GM21717 (cell line): ENCODE data around the gene SVIL.

Experiments
- ATAC-seq: cut with Tn5 transposase; IDR thresholded peaks from one replicate; pipeline ENCODE4 v1.9.1; 2021; ENCODE audit warnings: mild to moderate bottlenecking, moderate library complexity; ENCODE audit not compliant: unreplicated experiment

The SVIL gene

DNA sequence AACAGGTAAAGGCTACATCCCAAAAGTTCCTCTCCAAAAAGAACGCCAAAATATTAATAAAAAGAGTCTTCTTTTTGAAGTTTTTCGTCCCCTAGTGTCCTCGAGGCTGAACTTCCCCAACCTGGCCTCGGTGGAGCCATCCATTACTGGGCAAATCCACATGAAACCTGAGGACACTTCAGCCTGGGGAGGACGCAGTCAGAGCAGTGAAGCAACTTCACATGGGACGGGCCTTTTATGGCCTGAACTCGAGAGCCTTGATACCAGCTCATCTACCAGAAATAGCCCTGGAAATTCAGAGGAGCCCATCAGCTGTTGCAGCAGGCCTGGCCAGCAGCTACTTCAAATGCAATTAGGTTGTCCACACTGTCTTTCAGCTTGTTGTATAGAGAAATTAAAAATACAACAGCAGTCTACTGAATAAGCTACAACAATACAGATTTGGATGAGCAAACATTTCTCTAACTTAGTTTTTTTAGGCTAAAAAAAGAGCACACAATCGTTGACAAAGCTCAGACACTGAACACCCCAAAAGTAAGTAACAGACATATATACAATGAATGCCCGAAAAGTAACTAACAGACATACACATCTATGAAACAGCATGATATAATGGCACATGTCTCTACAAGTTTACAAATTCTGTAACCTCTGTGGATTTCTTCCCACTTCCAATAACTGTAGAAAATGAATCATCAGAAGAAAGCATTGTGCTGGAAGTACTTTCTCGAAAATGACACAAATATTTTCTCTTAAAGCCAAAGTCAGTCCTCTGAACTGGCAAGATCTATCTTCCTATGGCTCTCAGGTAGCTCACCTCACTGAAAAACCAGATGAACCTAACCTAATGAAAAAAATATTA is at the start of gene SVIL:
TSS of gene SVIL (minus strand) at position 208 of the 862 bp plus-strand sequence. CDS start 79,913 bp downstream, outside the sequence.
- no peak for ATAC-seq

- ATAC-seq: no peak
Measured at GRCh38 chr10:29681676-29682448, 47.1 kb upstream of the SVIL start.

- ATAC-seq: no peak
Measured at GRCh38 chr10:29680091-29680490, 45.3 kb upstream of the SVIL start.

GRCh38 chr10:29676732-29677131 is 42.0 kb upstream of the SVIL start:
- ATAC-seq: no peak

- no peak for ATAC-seq
Measured at GRCh38 chr10:29675984-29676383, 41.2 kb upstream of the SVIL start.

GRCh38 chr10:29671968-29672367 is 37.2 kb upstream of the SVIL start:
- no peak for ATAC-seq

DNA sequence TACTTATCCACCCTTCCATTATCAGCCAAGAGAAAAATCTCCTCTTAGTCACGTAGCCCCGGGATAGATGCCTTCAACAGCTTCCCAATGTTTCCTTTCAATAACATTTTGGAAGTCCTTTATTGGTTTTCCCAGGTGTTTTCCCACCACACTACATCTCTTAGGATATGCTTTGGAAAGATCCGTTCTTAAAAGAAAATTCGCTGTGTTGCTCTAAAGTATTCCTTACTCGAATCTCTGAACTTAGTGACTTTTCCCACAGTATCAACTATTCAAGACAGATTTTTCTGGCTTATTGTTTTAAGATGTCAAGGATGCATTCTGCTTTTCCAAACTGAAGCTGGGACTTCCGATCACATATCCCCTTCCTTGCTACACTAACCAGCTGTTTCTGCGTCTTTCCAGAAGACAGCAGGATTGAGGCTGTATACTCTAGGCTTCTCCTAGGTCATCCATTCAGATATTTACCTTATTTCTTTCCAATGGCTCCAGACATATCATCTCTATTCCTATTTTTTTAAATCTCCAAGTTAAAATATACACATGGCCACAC is 36.5 kb upstream of the SVIL start:
- ATAC-seq: no peak

DNA sequence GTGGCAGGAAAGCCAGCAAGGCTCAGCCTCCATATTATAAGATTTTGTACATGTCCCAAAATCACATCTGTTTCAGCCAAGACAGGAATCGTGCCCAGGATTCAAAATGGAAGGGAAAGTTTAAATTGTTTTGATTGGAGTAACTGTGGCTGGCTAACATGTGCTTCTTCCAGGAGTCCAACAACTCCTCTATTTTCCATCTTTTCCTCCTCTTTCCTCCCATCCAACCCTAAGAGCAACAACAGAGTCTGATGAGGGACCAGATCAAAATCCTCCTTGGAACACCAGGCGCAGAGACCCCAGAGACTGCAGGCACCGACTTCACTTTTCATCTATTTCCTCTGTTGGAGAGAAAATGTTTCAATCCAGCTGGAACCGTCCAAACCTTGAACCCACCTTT is 36.0 kb upstream of the SVIL start:
- ATAC-seq: no peak

DNA sequence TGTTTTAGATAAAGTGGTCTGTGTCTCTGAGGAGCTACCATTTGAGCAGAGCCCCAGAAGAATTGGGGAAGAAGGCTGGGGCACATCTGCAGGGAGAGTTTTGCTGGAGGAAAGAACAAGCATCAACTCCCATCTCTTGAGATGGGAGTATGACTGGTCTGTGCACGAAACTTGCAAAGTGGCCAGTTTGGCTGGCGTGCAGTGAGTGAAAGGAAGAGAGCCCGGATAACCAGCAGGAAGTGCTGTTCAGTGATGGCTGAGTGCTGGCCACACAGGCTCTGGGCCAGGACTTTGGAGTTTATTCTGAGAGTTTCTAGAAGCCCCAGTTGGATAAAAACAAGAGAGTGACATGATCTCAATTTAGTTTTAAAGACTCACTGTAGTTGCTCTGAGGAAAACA is 34.4 kb upstream of the SVIL start:
- no peak for ATAC-seq

DNA sequence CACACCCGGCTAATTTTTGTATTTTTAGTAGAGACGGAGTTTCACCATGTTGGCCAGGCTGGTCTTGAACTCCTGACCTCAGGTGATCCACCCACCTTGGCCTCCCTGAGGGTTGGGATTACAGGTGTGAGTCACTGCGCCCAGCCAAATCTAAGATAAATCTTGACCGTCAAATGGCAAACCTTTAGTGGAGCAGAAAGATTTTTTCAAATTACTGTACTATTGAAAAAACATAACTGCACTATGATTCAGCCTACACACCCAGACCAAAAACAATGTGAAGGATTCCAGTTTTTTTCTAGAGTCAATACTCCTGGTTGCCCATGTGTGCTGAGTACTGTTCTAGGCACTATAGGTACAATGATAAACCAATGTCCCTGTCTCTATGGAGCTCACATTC is 33.9 kb upstream of the SVIL start:
- ATAC-seq: no peak

DNA sequence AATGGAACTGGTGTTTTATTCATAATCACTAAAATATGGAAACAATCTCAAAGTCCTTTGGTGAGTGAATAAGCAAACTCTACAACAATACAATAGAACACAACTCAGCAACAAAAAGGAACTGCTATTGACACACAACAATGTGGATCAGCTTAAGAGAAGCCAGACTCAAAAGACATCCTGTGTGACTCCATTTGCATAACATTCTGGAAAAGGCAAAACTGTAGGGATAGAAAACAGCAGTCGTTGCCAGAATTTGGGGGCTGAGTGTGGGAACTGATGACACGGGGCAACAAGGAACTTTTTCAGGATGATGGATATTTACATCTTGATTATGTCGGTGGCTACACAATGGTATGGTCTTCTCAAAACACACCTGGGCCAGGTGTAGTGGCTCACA is 32.4 kb upstream of the SVIL start:
- ATAC-seq: no peak

GRCh38 chr10:29666201-29666600 is 31.4 kb upstream of the SVIL start:
- no peak for ATAC-seq

DNA sequence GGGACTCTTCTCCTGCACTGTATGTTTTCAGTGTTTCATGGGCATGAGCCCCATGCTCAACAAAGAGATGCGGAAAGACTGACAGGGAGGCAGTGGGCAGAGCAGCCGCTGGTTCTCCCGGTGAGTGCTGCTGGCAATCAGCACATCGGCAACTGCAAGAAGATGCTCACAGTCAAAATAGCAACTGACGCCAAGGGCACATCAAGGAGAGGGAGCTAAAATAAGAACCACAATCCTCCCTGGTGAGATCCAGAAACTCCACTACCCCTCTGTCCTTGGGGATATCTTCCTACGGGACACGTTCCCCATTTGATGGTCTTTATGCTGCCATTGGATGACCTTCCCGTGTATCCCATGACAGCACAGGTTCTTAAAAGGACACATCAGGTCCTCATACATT is 28.9 kb upstream of the SVIL start:
- ATAC-seq: no peak

DNA sequence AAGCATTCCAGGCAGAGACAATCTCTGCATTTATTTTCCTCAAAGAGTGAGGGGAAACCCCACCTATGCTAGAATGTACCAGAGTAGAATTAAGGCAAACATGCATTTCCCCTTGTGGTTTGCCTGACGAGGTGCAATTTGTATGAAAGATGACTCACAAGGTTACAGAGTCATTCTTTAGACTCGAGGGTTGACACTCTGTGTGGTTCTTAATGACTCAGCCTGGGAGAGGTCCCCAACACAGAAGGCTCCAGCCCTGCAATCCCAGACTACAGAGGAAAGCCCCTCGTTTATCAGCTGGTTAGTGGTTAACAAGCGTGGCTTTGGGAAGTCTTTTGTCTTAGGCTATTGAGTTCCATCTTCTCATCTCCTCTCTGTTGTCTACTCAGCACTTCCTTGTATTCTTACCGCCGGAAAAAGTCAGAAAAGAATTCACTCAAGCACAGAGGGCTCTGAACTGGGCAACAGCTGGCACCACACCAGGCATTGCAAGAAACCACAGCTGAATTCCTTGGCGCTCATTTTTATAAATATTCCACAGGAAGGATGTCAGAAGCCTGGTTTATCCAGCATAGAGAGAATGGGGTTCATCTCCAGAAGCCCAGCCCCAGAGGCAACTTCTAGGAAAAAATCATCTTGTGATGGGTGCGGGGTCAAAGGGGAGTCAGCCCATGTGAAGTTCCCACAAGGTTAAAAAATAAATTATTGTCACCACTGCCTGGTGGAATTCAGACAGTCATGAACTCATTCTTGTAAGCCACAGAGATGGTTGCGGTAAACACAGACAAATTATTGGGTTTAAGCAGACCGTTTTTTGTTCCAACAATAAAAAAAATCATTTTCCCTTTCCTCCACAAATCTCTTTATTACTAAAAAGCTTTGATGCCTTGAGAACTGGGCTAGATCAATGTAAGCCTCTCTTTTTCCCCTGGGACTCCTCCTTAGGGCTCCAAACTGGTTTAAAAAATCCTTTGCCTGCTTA is 24.5 kb upstream of the SVIL start:
- peak; percentile 97 for ATAC-seq

- no peak for ATAC-seq
Measured at GRCh38 chr10:29657719-29658274, 23.0 kb upstream of the SVIL start.

DNA sequence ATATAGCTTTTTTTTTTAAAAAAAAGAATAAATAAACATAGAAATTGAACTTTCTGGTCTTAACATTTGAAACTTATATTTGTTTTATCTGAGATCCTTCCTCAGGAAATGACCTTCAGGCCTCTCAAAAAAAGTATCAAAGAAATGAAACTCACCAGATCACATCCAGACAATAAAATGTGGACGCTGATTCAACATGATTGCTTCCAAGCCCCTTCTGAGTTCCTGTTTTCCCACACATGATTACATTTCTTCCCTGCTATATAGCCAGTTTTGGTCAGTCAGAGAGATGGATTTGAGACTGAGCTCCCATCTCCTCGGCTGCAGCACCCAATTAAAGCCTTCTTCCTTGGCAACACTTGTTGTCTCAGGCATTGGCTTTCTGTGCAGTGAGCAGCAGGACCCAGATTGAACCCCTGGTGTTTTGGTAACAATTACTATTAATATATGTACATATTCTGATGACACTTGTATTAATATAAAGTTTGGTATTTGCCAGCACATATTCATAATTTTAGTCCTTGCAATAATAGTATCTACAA is 21.8 kb upstream of the SVIL start:
- ATAC-seq: no peak

- ATAC-seq: no peak
Measured at GRCh38 chr10:29652192-29652591, 17.4 kb upstream of the SVIL start.

- no peak for ATAC-seq
Measured at GRCh38 chr10:29651767-29652166, 17.0 kb upstream of the SVIL start.

GRCh38 chr10:29650552-29650944 is 15.8 kb upstream of the SVIL start:
- ATAC-seq: no peak
